NCI-H345 treated with DMSO at 0.1 percent for 48 hours (cell line): Measurements from ENCODE around the gene ZFAND4.
"Not testable (repeated sequence)": the region's sequence is repeated elsewhere in the genome, so short reads cannot be mapped to it uniquely, and the experiment has no call there.

Experiments
- DNase-seq: peaks from one replicate; lab custom pipeline; 2025; ENCODE audit not compliant: unreplicated experiment; lab: John Stamatoyannopoulos, UW

Gene ZFAND4

DNA sequence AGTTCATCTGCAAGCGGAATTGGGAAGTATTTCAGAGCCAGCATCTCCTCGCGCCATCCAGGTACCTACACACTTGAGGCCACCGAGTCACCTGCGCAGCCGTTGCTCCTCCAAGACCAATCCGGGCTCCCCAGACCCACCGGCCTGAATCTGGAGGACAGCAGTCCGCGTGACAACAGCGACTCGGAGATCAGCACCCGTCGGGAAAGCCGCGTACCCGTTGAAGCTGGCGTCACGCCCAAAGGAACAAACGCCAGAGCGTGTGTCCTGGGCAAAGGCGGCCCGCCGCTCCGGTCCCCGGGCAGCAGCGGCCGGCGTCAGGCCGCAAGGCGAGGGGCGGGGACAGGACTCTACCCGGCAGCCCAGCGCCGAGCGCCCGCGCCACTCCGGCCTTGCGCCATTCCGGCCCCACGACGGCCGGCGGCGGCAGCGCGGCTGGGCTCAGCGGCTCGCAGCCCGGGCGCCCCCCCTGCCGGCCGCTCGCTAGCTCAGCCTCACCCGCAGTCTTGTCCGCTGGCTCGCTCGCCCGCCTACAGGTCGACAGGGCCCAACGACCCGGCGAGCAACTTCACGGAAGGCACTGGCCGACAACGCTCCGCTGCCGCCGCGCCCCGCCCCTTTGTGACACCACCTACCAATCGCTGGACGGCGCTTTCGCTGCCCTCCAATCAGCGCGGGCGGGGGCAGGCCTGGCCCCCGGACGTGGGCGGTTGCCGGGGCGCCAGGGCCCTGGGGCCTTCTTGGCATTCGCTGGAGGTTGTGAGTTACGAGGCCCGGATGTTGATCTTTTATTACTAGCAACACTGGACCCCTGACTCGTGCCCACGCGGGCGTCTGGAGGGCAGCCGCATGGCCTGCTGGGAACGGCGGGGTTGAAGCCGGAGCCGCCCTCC is at the start of gene ZFAND4:
ZFAND4 (minus strand) TSS at position 592 of the 893 bp plus-strand sequence. CDS start 9,047 bp downstream, outside the sequence.
- DNase-seq = peak; percentile 57

DNA sequence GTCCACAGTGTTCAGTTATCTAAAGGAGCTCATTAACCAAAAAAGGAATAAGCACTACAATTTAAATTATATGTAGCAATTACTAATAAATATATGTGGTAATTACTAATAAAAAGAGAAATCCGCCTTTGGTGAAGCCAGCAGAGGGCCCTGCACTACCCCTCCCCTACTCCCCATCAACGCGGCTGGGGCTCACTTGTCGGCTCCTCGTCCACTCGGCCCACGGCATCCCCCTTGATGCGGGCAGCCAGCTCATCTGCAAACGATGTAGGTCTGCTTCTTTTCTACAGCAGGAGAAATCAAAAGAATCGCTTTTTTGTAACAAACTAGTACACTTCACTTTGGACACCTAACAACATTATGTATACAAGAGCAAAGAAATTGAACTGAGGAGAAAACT is 48.9 kb upstream of the ZFAND4 start:
- DNase-seq = not testable (repeated sequence)

DNA sequence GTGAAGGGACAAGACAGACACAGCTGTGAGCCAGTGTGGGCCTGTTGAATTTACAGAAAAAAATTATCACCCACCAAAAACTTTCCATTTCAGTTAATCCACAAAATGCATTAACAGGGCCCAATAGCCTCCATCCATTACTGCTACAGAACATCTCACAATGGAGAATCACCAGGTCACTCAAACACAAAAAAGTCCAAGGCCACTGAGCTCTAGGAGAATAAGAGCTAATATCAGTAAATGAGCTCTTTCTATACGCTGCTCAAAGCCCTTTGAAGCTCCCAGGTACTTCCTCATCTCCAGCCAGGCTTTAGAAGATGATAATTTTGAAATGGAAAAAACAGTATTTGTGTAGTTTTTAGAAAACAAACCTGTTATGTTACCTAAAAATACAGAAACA is 45.1 kb upstream of the ZFAND4 start:
- DNase-seq = not testable (repeated sequence)

DNA sequence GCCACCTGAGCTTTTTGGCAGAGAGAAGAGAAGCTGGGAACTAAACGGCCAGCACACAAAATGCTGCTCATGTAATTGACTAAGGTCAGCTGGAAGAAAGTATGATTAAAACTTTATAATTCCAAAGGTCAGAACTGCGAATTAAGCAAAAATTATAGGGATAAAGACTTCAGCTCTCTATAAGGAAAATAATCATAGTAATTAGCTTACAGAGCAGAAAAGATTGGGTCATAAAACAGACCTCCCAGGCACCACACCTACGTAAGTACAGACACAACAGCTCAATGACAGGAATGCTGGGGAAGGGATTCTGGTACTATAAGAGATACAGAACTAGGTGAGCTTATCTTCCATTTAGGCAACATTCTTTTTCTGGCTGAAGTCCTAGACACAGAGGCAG is 44.5 kb upstream of the ZFAND4 start:
- DNase-seq = not testable (repeated sequence)

DNA sequence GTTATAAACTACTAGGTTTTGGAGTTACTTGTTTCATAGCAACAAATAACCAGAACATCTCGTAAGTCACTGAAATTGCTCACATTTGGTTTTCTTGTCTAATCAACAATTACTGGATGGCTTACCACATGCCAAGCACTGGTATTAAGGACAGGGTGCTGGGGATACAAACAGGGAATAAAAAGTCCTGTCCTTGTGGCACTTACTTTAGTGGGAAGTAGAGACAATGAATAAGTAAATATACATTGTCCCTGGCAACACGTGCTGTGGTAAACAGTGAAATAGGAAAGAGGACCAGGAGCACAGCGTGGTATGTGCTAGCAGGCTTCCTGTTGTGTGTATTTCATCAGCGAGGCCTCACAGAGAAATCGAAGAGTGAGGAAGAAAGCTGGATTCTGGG is 38.7 kb upstream of the ZFAND4 start:
- DNase-seq = not testable (repeated sequence)

DNA sequence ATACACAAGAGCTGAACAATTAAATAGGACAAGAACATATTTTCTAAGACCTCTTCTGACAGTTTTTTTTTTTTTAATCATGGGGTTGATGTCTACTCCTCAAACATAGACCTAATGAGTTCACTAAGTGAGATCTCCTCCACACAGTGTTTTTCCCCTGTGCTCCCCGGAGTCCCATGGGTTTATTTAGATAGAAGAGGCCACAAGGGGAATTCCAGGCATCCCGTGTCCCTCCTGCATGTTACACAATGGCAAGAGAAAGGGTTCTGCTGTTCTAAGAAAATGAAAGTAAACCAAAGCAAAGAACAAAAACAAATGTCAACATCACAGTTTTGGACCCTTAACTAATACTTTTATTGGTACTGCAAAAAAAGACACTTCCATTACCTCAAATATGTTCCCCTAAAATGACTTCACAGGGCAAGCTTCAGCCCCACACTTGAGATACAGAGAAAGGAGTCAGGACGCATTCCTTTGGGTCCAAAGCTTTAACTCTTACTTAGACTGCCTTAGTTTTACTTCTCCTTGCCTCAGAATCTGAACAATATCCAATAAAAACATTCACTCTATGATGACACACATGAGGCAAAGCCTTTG is 37.7 kb upstream of the ZFAND4 start:
- DNase-seq = not testable (repeated sequence)

DNA sequence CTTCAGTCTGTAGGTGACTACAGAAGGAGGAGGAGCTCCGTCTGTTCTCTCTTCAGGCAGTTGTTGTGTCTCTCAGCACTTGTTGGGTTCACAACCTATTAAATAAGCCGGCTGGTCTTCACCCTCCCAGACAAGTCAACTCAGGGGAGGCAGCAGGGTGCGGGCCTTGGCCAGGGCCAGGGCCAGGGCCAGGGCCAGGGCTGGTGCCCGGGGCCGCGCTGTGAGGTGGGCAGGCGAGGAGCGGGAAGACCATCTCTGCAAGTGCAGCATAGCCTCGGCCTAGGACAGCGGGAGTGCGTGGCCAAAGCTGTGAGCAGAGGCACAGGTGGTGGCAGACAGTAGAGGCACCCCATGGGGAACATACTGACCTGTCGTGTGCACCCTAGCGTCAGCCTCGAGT is 5.9 kb upstream of the ZFAND4 start:
- not testable (repeated sequence) for DNase-seq

DNA sequence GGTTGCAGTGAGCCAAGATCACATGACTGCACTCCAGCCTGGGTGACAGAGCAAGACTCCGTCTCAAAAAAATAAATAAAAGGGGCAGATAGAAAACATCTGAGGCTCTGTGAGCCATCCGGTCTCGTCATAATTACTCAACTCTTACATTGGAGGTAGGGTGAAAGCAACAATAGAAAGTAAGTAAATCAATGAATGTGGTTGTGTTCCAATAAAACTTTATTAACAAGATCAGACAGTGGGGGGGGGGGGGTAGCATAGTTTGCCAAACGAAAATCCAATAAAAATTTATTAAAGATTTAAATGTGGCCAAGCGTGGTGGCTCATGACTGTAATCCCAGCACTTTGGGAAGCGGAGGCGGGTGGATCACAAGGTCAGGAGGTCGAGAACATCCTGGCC is 2.8 kb upstream of the ZFAND4 start:
- DNase-seq = no peak

DNA sequence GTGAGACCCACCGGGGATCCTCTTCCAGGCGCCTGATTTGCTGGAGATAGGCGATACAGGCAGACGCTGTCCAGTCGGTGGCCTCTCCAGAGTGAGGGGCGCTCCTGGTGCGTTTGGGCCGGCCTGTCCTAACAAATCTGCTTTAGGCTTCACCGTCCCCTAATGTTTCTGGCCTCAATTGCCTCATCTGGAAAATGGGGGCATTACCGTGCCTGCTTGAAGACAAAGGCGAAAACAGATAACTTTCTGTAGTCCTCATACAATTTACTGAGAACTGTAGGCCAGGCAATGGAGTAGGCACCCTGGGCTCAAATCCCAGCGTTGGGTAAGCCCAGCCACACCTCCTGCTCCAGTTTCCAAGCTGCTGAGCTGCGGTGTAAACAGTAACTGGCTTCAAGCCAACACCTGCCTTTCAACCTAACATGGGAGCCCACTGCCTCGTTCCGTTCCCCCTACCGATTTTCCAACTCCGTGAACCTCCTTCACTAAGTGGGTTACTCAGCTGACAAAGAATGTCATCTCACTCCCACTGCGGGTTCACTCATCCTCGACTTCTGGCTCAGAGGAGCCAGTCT is 589 bp upstream of the ZFAND4 start:
- no peak for DNase-seq

DNA sequence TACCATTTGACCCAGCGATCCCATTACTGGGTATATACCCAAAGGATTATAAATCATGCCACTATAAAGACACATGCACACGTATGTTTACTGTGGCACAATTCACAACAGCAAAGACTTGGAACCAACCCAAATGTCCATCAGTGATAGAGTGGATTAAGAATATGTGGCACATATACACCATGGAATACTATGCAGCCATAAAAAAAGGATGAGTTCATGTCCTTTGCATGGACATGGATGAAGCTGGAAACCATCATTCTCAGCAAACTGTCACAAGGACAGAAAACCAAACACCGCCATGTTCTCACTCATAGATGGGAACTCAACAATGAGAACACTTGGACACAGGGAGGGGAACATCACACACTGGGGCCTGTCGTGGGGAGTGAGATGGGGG is 1.3 kb downstream of the ZFAND4 start:
- not testable (repeated sequence) for DNase-seq

DNA sequence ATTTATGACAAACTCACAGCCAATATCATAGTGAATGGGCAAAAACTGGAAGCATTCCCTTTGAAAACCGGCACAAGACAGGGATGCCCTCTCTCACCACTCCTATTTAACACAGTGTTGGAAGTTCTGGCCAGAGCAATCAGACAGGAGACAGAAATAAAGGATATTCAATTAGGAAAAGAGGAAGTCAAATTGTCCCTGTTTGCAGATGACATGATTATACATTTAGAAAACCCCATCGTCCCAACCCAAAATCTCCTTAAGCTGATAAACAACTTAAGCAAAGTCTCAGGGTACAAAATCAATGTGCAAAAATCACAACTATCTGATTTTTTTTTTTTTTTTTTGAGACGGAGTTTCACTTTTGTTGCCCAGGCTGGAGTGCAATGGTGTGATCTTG is 2.7 kb downstream of the ZFAND4 start:
- DNase-seq = not testable (repeated sequence)

DNA sequence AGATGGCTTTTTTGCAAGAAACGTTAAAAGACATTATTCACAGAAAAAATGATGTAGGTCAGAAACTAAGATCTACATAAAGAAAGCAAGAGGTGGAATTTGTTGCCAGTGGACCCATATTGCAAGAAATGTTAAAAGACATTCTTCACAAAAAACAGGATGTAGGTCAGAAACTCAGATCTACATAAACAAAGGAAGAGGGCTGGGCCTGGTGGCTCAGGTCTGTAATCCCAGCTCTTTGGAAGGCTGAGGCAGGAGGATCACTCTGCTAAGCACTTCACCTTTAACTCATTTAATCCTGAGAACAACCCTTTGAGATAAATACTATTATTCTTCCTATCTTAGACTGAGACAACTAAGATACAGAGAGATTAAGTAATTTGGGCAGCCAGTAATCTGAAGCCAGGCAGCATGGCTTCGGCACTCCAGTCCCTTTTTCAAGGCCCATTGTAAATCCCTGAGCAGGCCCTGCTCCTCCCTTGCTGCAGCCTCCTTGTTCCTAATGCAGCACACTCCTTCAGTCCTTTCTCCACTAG is 11.6 kb downstream of the ZFAND4 start:
- DNase-seq = no peak

DNA sequence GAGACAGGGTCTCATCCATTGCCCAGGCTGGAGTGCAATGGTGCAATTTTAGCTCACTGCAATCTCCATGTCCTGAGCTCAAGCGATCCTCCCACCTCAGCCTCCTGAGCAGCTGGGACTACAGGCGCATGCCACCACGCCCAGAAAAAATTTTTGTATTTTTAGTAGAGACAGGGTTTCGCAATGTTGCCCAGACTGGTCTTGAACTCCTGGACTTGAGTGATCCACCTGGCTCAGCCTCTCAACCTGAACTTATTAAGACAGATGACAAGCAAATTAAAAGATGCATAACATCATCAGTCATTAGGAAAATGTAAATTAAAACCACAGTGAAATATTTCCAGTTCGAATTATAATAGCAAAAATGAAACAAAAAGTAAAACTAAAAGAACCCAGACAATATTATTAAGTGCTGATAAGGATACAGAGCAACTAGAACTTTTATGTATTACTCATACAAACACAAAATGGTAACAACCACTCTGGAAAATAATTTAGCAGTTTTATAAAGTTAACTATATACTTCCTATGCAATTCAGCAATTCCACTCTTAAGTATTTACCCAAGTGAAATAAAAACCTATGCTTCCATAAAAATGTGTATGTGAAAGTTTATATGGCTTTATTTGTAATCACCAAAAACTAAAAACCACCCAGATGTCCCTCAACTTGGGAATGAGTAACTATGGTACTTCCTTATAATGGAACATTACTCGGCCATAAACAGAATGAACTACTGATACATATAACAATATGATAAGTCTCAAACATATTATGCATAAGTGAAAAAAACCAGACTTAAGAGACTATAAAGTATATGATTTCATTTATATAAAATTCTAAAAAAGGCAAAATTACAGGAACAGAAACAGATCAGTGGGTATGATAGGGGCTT is 15.3 kb downstream of the ZFAND4 start:
- no peak for DNase-seq

DNA sequence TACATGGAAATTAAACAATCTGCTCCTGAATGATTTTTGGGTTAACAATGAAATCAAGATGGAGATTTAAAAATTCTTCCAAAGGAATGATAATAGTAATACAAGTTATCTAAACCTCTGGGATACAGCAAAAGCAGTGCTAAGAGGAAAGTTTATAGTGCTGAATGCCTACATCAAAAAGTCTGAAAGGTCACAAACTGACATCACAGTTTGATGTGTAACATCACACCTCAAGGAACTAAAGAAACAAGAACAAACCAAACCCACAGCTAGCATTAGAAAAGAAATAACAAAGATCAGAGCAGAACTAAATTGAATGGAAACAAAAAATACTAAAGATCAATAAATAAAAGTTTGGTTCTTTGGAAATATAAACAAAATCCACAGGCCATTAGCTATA is 17.4 kb downstream of the ZFAND4 start:
- no peak for DNase-seq

DNA sequence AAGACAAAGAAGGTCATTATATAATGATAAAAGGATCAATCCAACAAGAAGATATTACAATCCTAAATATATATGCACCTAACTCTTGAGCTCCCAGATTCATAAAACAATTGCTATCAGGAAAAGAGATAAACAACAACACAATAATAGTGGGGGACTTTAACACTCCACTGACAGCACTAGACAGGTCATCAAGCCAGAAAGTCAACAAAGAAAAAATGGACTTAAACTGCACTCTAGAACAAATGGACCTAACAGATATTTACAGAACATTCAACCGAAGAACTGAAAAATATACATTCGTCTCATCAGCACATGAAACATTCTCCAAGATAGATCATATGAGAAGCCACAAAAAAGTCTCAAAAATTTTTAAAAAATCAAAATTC is 17.8 kb downstream of the ZFAND4 start:
- not testable (repeated sequence) for DNase-seq

DNA sequence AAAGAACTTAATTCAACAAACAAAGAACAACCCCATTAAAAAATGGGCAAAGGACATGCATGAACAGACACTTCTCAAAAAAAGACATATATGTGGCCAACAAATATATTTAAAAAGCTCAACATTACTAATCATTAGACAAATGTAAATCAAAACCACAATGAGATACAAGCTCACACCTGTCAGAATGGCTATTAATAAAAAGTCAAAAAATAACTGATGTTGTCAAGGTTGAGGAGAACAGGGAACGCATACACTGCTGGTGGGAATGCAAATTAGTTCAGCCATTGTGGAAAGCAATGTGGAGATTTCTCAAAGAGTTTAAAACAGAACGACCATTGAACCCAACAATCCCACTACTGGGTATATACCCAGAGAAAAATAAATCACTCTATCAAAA is 19.1 kb downstream of the ZFAND4 start:
- no peak for DNase-seq

DNA sequence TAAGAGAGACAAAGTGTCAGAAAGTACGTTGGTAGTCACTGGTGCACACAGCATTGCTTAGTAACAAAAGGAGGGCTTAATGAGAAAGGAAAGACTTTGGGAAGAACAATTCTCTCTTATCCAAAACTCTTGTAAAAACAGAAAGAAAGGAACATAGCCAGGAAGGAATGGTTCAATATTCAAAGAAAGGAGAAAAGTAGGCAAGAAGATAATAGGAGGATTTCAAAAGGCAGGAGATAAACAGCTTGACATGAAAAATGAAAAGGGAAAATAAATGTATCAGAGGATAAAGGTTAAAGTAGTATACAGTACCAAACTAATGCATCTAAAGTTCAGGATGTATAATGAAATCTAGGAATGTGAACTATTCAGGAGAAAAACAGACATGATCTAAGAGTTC is 20.1 kb downstream of the ZFAND4 start:
- no peak for DNase-seq

DNA sequence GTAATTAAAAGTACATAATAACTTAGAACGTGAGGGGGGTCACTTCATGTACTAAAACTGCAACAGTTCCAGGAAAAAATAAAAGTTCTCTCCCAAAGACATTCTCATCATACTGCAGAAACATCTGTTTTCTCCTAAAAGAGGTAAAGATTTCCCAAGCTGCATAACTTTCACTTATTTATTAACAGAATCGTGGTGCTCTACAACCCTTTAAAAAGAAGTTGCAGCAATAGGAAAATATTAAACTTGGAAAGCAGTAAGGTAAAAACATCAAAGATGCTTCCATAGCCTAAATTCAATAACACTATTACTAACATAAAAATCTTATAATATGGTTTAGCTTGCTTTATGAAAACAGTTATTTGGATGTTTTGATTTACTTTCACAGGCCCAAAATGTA is 23.3 kb downstream of the ZFAND4 start:
- DNase-seq = no peak

DNA sequence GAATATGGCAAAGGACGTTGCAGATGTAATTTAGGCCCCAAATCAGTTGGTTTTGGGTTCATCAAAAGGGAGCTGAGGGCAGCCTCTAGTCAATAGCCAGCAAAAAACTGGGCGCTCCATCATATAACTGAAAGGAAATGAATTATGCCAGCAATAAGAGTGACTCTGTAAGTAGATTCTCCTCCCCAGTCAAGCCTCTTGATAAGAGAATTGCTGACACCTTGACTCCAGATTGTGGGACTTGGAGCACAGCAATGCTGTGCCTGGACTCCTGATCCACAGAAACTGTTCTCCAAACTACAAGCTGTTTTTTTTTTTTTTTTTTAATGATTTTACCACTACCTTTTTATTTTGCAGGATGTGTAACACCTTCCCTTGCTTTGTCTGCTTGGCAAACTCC is 25.5 kb downstream of the ZFAND4 start:
- no peak for DNase-seq

DNA sequence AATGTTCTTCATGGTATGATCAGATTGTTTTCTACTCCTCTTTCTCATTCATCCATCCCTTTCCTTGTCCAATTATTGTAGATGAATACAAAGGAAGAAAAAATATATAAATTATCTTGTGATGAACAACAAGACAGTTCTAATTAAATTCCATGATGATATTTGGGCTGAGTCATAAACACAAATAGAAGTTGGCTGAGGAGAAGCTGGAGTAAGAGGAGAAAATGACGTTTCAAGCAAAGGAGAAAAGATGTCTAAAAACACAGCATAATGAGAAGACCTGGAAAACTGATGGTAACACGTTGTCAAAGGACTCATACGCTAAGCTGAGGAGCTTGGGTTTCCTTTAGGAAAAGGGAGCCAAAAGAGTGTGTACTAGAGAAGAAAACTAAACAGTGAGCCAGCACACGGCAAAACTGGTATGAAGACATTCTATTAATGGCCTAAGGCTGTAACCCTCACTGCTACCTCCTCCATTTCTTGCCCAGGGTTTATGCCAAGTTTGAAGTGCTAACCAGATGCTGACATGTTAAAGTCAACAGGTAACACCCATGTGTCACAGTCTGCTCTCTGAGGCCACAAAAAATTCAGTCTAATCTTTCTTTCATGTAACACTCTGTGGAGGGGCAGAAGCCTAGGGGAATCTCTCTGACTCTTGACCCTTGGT is 26.1 kb downstream of the ZFAND4 start:
- DNase-seq = no peak
